ENCODE data around the gene GRAMD4.

DNA sequence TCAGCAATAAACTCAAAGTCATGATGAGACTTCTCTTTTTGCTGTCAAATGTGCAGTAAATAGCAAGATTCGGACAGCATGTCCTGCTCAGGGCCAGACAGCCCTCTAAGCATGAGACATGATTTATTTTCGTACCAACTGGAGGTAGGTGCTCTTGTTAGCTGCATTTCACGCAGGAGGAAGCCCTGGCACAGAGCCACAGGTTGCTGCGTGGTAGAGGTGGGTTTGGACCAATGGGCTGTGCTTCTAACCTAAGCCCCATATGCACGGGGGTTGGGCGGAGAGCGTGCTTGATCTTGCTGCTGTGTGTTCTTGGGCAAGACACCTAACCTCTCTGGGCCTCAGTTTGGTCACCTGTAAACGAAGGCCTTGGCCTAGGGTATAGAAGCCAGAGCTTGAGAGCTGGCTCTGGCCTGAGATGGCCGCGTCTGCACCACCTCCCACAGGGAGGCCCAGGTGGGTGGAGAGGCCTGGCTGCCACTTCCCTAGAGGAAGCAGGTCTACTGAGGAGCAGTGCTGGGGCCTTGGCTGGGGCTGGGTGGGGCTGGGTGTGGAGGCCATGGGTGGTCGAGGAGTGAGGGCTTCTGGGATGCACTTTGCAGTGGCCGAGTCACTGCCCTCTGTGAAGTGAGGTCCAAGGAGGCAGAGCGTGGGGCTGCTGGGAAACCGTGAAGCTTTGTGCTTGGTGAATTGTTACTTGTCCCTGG, 38.5 kb upstream of the GRAMD4 start:
- TF ChIP-seq, protein P1, sequence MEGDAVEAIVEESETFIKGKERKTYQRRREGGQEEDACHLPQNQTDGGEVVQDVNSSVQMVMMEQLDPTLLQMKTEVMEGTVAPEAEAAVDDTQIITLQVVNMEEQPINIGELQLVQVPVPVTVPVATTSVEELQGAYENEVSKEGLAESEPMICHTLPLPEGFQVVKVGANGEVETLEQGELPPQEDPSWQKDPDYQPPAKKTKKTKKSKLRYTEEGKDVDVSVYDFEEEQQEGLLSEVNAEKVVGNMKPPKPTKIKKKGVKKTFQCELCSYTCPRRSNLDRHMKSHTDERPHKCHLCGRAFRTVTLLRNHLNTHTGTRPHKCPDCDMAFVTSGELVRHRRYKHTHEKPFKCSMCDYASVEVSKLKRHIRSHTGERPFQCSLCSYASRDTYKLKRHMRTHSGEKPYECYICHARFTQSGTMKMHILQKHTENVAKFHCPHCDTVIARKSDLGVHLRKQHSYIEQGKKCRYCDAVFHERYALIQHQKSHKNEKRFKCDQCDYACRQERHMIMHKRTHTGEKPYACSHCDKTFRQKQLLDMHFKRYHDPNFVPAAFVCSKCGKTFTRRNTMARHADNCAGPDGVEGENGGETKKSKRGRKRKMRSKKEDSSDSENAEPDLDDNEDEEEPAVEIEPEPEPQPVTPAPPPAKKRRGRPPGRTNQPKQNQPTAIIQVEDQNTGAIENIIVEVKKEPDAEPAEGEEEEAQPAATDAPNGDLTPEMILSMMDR (IDR thresholded peaks at IDR 0.05 in 4 of 5, conservative IDR thresholded peaks at IDR 0.05 in 1 of 5), result no peak
- TF ChIP-seq POLR2A (IDR thresholded peaks at IDR 0.05), result no peak

Data from gastrocnemius medialis (tissue), 4 donors.